Progenitor cell of endocrine pancreas (in vitro differentiated cells): Measurements from ENCODE around the gene PIMREG. TPM values are rescaled to one million over a fixed set of nuclear protein-coding genes. Genes with fewer than 3 reads are reported as not detected.

ENCODE experiments used
- DNase-seq: peaks from one replicate; pipeline ENCODE4 v3.0.0; 2021; ENCODE audit warnings: low spot score; ENCODE audit not compliant: unreplicated experiment
- H3K27ac Mint-ChIP-seq: 2 replicates; pipeline ENCODE4 v1.8.0; 2021; ENCODE audit warnings: mild to moderate bottlenecking, moderate library complexity, mixed read lengths
- H3K27me3 Mint-ChIP-seq: 2 replicates; pipeline ENCODE4 v1.8.0; 2021; ENCODE audit warnings: mixed read lengths
- H3K36me3 Mint-ChIP-seq: 2 replicates; pipeline ENCODE4 v1.8.0; 2022; ENCODE audit warnings: mixed read lengths; ENCODE audit not compliant: insufficient read depth
- H3K4me1 Mint-ChIP-seq: 2 replicates; pipeline ENCODE4 v1.8.0; 2021; ENCODE audit warnings: low read depth, mixed read lengths
- H3K4me3 Mint-ChIP-seq: 2 replicates; pipeline ENCODE4 v1.8.0; 2021; ENCODE audit warnings: low read depth, mild to moderate bottlenecking, moderate library complexity, mixed read lengths
- H3K9me3 Mint-ChIP-seq: 2 replicates; pipeline ENCODE4 v1.8.0; 2021; ENCODE audit warnings: low read depth, mixed read lengths
- CTCF ChIP-seq: fragments of 200-600 bp; sonication (generic); IDR thresholded peaks from one replicate; pipeline ENCODE4 v1.5.0; 2021; ENCODE audit warnings: antibody characterized with exemption, mild to moderate bottlenecking; ENCODE audit not compliant: unreplicated experiment
- total RNA-seq: library from RNA; stranded (reverse); gene quantifications from 2 replicates; pipeline ENCODE4 v1.2.1, GENCODE V29; 2021

Gene PIMREG
- total RNA-seq, 1 donor from 2014 or later = 13.8 TPM

- TF ChIP-seq CTCF = no peak
- peaks cover 23% of the 10 kb centered on the region for H3K27me3 Mint-ChIP-seq
- no peaks in the 10 kb centered on the region for H3K36me3 Mint-ChIP-seq
- DNase-seq = no peak
- no peaks in the 10 kb centered on the region for H3K9me3 Mint-ChIP-seq
- H3K27ac Mint-ChIP-seq = no peak overlapping the region
- H3K4me3 Mint-ChIP-seq = no peak overlapping the region
- H3K4me1 Mint-ChIP-seq = peaks cover 8% of the 10 kb centered on the region
Measured at GRCh38 chr17:6483507-6483906, 39.3 kb downstream of the PIMREG start.

DNA sequence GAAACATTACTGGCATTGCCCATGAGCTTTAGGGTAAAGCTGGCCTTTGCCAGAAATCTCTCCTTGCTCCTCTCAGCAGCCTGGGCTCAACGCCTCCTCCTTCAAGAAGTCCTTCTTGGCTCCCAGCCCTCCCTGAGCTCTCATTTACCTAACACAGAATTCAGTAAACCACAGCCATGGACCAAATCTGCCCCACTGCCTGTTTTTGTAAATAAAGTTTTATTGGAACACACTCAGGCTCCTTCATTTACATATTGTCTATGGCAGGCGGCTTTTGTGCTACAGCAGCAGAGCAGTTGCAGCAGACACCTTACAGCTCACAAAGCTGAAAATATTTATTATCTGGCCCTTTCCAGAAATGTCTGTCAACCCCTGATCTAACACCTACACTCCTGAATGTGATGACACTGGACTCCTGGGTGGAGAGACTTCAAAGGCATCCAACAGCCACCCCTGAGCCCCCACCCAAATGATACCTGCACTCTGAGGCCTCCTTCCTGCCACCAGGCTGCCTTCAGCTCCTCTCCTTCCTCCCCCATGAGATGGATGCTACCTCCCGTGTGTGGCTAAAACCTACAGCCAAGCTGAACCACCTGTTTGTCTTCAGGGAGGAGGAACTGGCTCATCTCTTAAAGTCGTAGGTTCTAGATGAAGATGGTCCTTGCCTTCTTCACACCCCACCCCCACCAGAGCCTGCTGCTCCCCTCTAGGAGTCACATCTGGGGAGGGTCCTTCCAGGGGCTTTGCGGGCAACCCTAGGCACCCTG lies 41.6 kb downstream of the PIMREG start:
- Mint-ChIP-seq H3K36me3 (no peaks in the 10 kb centered on the region), H3K4me3 (no peak overlapping the region), H3K9me3 (no peaks in the 10 kb centered on the region), H3K4me1 (no peaks in the 10 kb centered on the region), H3K27ac (no peak overlapping the region), H3K27me3 (peaks cover 23% of the 10 kb centered on the region)
- no peak for TF ChIP-seq CTCF
- DNase-seq = no peak

DNA sequence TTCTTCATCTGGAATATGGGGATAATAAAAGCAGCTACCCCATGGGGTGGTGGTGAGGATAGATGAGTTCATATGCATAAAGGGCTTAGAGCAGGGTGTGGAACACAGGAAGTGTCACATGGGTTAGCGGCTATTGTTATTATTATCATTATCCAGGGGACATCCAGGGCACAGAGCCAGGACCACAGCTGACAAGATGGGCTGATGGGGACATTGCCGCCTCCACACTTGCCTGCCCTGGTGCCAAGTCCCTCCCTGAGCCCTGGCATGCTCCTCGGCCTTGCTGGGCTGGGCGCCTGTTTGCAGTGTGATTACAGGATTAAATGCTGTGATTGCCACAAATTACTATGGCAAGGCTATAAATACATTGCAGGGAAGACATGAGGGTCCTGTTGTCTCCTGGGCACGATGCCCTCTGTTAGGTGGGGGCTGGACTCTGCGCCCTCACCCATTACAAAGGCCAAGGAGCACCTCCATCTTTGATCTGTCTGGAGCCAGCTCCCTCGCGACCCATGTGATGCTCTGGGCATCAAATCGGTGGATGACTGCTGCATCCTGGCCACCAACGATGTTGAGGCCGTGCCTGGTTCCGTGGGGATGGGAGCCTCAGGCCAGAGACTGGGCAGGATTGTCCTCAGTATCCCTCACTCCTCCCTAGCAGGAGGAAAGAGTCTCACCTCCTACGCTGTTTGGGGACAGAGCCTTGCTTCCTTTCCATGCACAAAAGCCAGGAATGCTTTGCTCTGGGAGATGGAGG lies 43.2 kb downstream of the PIMREG start:
- no peak for DNase-seq
- no peaks in the 10 kb centered on the region for H3K4me1 Mint-ChIP-seq
- no peak overlapping the region for H3K4me3 Mint-ChIP-seq
- TF ChIP-seq CTCF = no peak
- peaks cover 23% of the 10 kb centered on the region for H3K27me3 Mint-ChIP-seq
- H3K36me3 Mint-ChIP-seq = no peaks in the 10 kb centered on the region
- H3K27ac Mint-ChIP-seq = no peak overlapping the region
- no peaks in the 10 kb centered on the region for H3K9me3 Mint-ChIP-seq

- no peak overlapping the region for H3K27ac Mint-ChIP-seq
- TF ChIP-seq CTCF = no peak
- H3K27me3 Mint-ChIP-seq = peaks cover 23% of the 10 kb centered on the region
- no peaks in the 10 kb centered on the region for H3K4me1 Mint-ChIP-seq
- no peak overlapping the region for H3K4me3 Mint-ChIP-seq
- H3K9me3 Mint-ChIP-seq = no peaks in the 10 kb centered on the region
- no peaks in the 10 kb centered on the region for H3K36me3 Mint-ChIP-seq
- no peak for DNase-seq
Measured at GRCh38 chr17:6488008-6488539, 43.8 kb downstream of the PIMREG start.

DNA sequence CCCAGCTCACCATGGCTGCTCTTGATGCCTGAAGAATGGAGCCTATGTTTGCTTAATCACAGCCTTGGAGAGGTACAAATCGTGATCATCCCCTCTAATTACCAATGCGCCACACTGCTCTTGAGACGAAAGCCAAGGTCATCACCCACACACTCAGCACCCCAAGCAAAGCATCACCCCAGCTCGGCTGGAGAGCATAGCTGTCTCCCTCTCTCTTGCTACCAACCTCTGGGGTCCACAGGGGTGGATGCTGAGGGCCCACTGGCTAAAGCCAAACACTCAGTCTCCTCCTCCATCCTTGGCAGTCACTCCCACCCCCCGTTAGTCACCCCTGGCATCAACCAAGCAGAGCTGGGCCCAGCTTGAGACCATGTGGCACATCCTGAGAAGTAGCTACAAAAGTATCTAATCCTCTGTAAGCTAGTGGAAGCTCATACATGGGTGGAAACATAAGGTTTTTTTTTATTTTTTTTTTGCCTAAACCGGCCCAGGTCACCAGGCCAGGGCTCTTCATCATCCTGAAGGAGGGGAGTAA lies 44.8 kb downstream of the PIMREG start:
- Mint-ChIP-seq H3K27me3 (peaks cover 21% of the 10 kb centered on the region), H3K27ac (no peak overlapping the region), H3K4me3 (no peak overlapping the region), H3K36me3 (no peaks in the 10 kb centered on the region), H3K4me1 (no peaks in the 10 kb centered on the region), H3K9me3 (no peaks in the 10 kb centered on the region)
- DNase-seq = no peak
- TF ChIP-seq CTCF = no peak
